Measurements from ENCODE around the gene GRIN2A. TPM values are rescaled to one million over a fixed set of nuclear protein-coding genes. Genes with fewer than 3 reads are reported as not detected.

GRIN2A gene
- total RNA-seq, 1 donor from 2014 or later, result 0.56 TPM

- Histone ChIP-seq H3K27me3 (ENCODE audit: low read depth) (no peaks in the 10 kb centered on the region), H3K9me3 (no peaks in the 10 kb centered on the region), H3K4me1 (no peaks in the 10 kb centered on the region), H3K36me3 (no peaks in the 10 kb centered on the region), H3K4me3 (no peak overlapping the region), H3K27ac (no peak overlapping the region)
- DNase-seq, result no peak
- ATAC-seq, result no peak
- intact Hi-C loops (cut with DNase I), result no loop called here
- no peak for TF ChIP-seq CTCF (IDR thresholded peaks at IDR 0.05)
Measured at GRCh38 chr16:9948933-9949332, 233.3 kb downstream of the GRIN2A start.

GRCh38 chr16:9946022-9946720 lies 236.1 kb downstream of the GRIN2A start:
- DNase-seq (no peak), ATAC-seq (no peak)
- H3K4me3 ChIP-seq, result no peak overlapping the region
- no peaks in the 10 kb centered on the region for H3K9me3 ChIP-seq
- H3K36me3 ChIP-seq, result no peaks in the 10 kb centered on the region
- no peaks in the 10 kb centered on the region for H3K4me1 ChIP-seq
- intact Hi-C loops (cut with DNase I), result no loop called here
- H3K27me3 ChIP-seq (ENCODE audit: low read depth), result no peaks in the 10 kb centered on the region
- TF ChIP-seq CTCF (IDR thresholded peaks at IDR 0.05), result no peak
- no peak overlapping the region for H3K27ac ChIP-seq

GRCh38 chr16:9943121-9943520 lies 239.1 kb downstream of the GRIN2A start:
- intact Hi-C loops (cut with DNase I), result no loop called here
- ATAC-seq, result no peak
- no peak overlapping the region for H3K27ac ChIP-seq
- no peak for DNase-seq
- no peak overlapping the region for H3K4me3 ChIP-seq
- no peaks in the 10 kb centered on the region for H3K9me3 ChIP-seq
- no peak for TF ChIP-seq CTCF (IDR thresholded peaks at IDR 0.05)
- no peaks in the 10 kb centered on the region for H3K36me3 ChIP-seq
- no peaks in the 10 kb centered on the region for H3K27me3 ChIP-seq (ENCODE audit: low read depth)
- H3K4me1 ChIP-seq, result no peaks in the 10 kb centered on the region

GRCh38 chr16:9941245-9941644 lies 241.0 kb downstream of the GRIN2A start:
- Histone ChIP-seq H3K27me3 (ENCODE audit: low read depth) (no peaks in the 10 kb centered on the region), H3K4me3 (no peak overlapping the region), H3K27ac (no peak overlapping the region), H3K36me3 (no peaks in the 10 kb centered on the region), H3K4me1 (no peaks in the 10 kb centered on the region), H3K9me3 (no peaks in the 10 kb centered on the region)
- TF ChIP-seq CTCF (IDR thresholded peaks at IDR 0.05), result no peak
- ATAC-seq (no peak), DNase-seq (no peak)
- intact Hi-C loops (cut with DNase I), result no loop called here

GRCh38 chr16:9934723-9935508 lies 247.3 kb downstream of the GRIN2A start:
- Histone ChIP-seq H3K27me3 (ENCODE audit: low read depth) (no peaks in the 10 kb centered on the region), H3K4me3 (no peak overlapping the region), H3K27ac (no peak overlapping the region), H3K36me3 (no peaks in the 10 kb centered on the region), H3K9me3 (no peaks in the 10 kb centered on the region), H3K4me1 (no peaks in the 10 kb centered on the region)
- intact Hi-C loops (cut with DNase I), result no loop called here
- DNase-seq (no peak), ATAC-seq (no peak)
- no peak for TF ChIP-seq CTCF (IDR thresholded peaks at IDR 0.05)

Measured in lower lobe of right lung (tissue), 2 donors.